HEK293 (cell line): ENCODE measurements around the gene LRP5.

Experiments
- SP2 ChIP-seq: fragments of 450-650 bp; formaldehyde crosslinking; IDR thresholded peaks from 2 replicates; pipeline ENCODE4 v1.5.1; 2016; ENCODE audit warnings: missing biosample characterization, missing genetic modification characterization
- ZBTB21 ChIP-seq: fragments of 450-650 bp; formaldehyde crosslinking; IDR thresholded peaks from 2 replicates; pipeline ENCODE4 v1.5.1; 2017; ENCODE audit warnings: missing biosample characterization, missing genetic modification characterization
- ZNF37A ChIP-seq: fragments of 450-650 bp; IDR thresholded peaks from 2 replicates; pipeline ENCODE4 v1.5.1; 2018; ENCODE audit warnings: missing biosample characterization, missing genetic modification characterization
- TF ChIP-seq, protein P1 (sequence below): fragments of 450-650 bp; formaldehyde crosslinking; IDR thresholded peaks from 2 replicates; pipeline ENCODE4 v1.5.1; 2016; ENCODE audit warnings: missing biosample characterization, missing genetic modification characterization
- TF ChIP-seq, protein P2 (sequence below): fragments of 450-650 bp; formaldehyde crosslinking; IDR thresholded peaks from 2 replicates; pipeline ENCODE4 v1.5.1; 2016; ENCODE audit warnings: missing biosample characterization, missing genetic modification characterization

GRCh38 chr11:68296344-68297051, 15.9 kb upstream of the LRP5 start:
- TF ChIP-seq, protein P1, sequence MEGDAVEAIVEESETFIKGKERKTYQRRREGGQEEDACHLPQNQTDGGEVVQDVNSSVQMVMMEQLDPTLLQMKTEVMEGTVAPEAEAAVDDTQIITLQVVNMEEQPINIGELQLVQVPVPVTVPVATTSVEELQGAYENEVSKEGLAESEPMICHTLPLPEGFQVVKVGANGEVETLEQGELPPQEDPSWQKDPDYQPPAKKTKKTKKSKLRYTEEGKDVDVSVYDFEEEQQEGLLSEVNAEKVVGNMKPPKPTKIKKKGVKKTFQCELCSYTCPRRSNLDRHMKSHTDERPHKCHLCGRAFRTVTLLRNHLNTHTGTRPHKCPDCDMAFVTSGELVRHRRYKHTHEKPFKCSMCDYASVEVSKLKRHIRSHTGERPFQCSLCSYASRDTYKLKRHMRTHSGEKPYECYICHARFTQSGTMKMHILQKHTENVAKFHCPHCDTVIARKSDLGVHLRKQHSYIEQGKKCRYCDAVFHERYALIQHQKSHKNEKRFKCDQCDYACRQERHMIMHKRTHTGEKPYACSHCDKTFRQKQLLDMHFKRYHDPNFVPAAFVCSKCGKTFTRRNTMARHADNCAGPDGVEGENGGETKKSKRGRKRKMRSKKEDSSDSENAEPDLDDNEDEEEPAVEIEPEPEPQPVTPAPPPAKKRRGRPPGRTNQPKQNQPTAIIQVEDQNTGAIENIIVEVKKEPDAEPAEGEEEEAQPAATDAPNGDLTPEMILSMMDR = no peak
- TF ChIP-seq, protein P2, sequence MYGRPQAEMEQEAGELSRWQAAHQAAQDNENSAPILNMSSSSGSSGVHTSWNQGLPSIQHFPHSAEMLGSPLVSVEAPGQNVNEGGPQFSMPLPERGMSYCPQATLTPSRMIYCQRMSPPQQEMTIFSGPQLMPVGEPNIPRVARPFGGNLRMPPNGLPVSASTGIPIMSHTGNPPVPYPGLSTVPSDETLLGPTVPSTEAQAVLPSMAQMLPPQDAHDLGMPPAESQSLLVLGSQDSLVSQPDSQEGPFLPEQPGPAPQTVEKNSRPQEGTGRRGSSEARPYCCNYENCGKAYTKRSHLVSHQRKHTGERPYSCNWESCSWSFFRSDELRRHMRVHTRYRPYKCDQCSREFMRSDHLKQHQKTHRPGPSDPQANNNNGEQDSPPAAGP (tag by site-specific recombination) = no peak
- no peak for TF ChIP-seq ZBTB21 (tag by site-specific recombination)
- TF ChIP-seq SP2 (tag by site-specific recombination) = no peak
- no peak for TF ChIP-seq ZNF37A
